Mammary epithelial cell (primary cell): ENCODE results near the gene KDM4B.

Experiments used
- CTCF ChIP-seq, 2 donors: IDR thresholded peaks in 1 of 2; conservative IDR thresholded peaks in 1 of 2; 2 replicates each; pipeline ENCODE4 v1.5.1; 2011 to 2012; ENCODE audit warnings: inconsistent platforms in 2 of 2, low read length in 2 of 2, mild to moderate bottlenecking in 2 of 2, control low read depth in 1 of 2, low read depth in 1 of 2; ENCODE audit not compliant: insufficient read depth in 1 of 2; ENCODE audit errors: extremely low read depth in 1 of 2
- EZH2 ChIP-seq: IDR thresholded peaks from 2 replicates; pipeline ENCODE4 v1.6.1; 2012; ENCODE audit warnings: low read length, inconsistent platforms, borderline replicate concordance

- no peak for TF ChIP-seq CTCF (conservative IDR thresholded peaks at IDR 0.05 in 1 of 2, IDR thresholded peaks at IDR 0.05 in 1 of 2; ENCODE audit: extremely low read depth in 1 of 2, insufficient read depth in 1 of 2, low read depth in 1 of 2, low read length in 2 of 2)
- no peak for TF ChIP-seq EZH2
Measured at GRCh38 chr19:5127717-5128116, 158.8 kb downstream of the KDM4B start.
